ENCODE results near the gene PSG1.
"Not testable (repeated sequence)": the region's sequence is repeated elsewhere in the genome, so short reads cannot be mapped to it uniquely, and the experiment has no call there.

GRCh38 chr19:42874901-42875813 is 4.4 kb downstream of the PSG1 start:
- not testable (repeated sequence) for TF ChIP-seq POLR2A, CTCF (IDR thresholded peaks at IDR 0.05)

Data from body of pancreas (tissue), 4 donors.